Measurements from ENCODE around the gene NKX2-1. TPM values are rescaled to one million over a fixed set of nuclear protein-coding genes. Genes with fewer than 3 reads are reported as not detected.

Gene NKX2-1
- total RNA-seq, 1 donor from 2014 or later = not detected

DNA sequence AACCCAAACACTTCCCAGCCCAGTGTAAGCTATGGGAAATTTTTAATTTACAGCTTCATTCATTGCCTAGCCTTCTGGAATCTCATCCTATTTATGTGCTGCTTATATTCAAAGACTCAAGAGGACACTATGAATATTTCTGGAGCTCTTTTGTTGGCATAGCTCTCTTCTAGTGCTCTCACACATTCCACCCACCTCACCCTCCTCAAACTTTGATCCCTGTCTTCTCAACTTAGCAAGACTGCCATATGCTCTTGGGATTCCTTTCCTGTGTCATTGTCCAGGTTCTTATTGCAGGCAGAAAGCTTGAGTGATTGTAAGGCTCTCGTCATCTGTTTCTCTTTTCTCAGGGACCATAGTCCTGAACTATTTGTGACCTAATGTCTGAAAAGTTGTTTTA lies 18.0 kb upstream of the NKX2-1 start:
- Mint-ChIP-seq H3K4me1 (no peaks in the 10 kb centered on the region), H3K36me3 (no peaks in the 10 kb centered on the region), H3K27ac (no peak overlapping the region), H3K9me3 (peaks cover 23% of the 10 kb centered on the region), H3K4me3 (no peak overlapping the region), H3K27me3 (ENCODE audit: low read depth) (peaks cover 89% of the 10 kb centered on the region)
- TF ChIP-seq CTCF (IDR thresholded peaks at IDR 0.05; ENCODE audit: unreplicated experiment) = no peak
- no peak for DNase-seq (ENCODE audit: low spot score in 2 of 2, unreplicated experiment in 2 of 2)

DNA sequence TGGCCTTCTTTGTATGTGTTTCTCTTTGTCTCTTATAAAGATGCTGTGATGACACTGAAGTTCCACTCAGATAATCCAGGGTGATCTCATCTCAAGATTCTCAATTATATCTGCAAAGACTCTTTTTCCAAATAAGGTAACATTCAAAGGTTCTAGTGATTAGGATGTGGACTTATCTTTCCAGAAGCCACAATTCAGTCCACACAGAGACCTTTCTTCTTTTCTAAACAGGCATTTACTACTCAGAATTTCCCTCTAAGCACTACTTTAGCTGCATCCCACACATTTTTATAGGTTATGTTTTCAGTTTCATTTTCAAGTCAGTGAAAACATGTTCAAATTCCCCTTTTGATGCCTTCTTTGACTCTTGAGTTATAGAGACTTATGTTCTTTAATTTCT lies 9.0 kb upstream of the NKX2-1 start:
- no peak overlapping the region for H3K4me3 Mint-ChIP-seq
- no peaks in the 10 kb centered on the region for H3K4me1 Mint-ChIP-seq
- TF ChIP-seq CTCF (IDR thresholded peaks at IDR 0.05; ENCODE audit: unreplicated experiment) = no peak
- H3K27ac Mint-ChIP-seq = no peak overlapping the region
- no peak for DNase-seq (ENCODE audit: low spot score in 2 of 2, unreplicated experiment in 2 of 2)
- H3K36me3 Mint-ChIP-seq = no peaks in the 10 kb centered on the region
- peaks cover 99% of the 10 kb centered on the region for H3K27me3 Mint-ChIP-seq (ENCODE audit: low read depth)
- peaks cover 4% of the 10 kb centered on the region for H3K9me3 Mint-ChIP-seq

DNA sequence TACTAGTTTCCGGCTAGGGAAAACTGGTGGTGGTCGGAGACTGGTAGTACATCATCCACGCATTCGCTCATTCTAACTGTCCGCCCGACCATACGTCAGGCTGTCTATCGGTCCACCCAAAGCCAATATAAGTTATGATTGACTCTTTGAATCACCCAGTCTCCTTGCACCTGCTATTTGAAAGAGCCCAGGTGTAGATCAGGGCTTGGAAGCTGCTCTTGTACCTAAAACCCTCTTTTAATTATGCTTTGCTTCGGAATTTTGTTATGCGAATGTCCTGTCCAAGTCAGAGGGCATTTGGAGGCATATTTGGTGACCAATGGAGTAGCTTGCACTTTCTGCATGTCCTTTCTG lies 5.7 kb upstream of the NKX2-1 start:
- Mint-ChIP-seq H3K4me1 (peaks cover 3% of the 10 kb centered on the region), H3K27me3 (ENCODE audit: low read depth) (peaks cover 99% of the 10 kb centered on the region), H3K27ac (no peak overlapping the region), H3K9me3 (peaks cover 4% of the 10 kb centered on the region), H3K36me3 (no peaks in the 10 kb centered on the region), H3K4me3 (no peak overlapping the region)
- no peak for TF ChIP-seq CTCF (IDR thresholded peaks at IDR 0.05; ENCODE audit: unreplicated experiment)
- no peak for DNase-seq (ENCODE audit: low spot score in 2 of 2, unreplicated experiment in 2 of 2)

GRCh38 chr14:36524874-36525745 lies 5.1 kb upstream of the NKX2-1 start:
- Mint-ChIP-seq H3K36me3 (no peaks in the 10 kb centered on the region), H3K4me1 (peaks cover 3% of the 10 kb centered on the region), H3K27me3 (ENCODE audit: low read depth) (peaks cover 100% of the 10 kb centered on the region), H3K4me3 (no peak overlapping the region), H3K27ac (no peak overlapping the region), H3K9me3 (peaks cover 4% of the 10 kb centered on the region)
- TF ChIP-seq CTCF (IDR thresholded peaks at IDR 0.05; ENCODE audit: unreplicated experiment) = peak; percentile 74
- DNase-seq (ENCODE audit: low spot score in 2 of 2, unreplicated experiment in 2 of 2) = peak in 1 of 2 experiments; percentile 65

DNA sequence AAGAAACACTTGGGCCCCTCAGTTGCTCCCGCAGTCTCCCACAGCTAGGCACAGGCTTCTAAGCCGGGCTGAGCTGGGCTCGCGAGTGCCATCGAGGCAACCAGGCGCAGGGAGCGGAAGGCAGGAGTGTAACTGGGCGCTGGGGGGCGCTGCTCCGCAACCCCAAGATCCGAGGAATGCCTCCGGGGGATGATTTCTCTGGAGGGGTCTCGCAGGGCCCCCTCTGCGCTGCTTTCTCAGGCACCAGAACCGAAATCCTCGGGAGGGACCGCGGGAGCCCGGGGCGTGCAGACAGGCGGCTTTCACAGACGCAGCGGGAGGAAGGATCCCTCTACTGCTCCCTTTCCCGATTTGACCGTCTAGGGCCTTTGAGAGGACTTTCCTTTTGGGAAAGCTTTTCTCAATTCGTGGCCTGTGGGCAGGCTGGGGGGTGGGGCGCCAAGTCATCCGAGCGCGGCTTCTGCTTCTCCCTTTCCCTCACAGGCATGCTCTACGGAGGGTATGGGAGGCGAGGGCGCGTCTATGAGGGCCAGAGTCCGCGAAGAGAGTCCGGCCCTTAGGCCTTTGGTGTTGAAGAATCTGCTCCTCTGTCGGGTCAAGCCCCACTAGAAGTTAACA lies 4.3 kb upstream of the NKX2-1 start:
- no peaks in the 10 kb centered on the region for H3K36me3 Mint-ChIP-seq
- H3K4me1 Mint-ChIP-seq = peaks cover 5% of the 10 kb centered on the region
- TF ChIP-seq CTCF (IDR thresholded peaks at IDR 0.05; ENCODE audit: unreplicated experiment) = peak; percentile 24
- H3K4me3 Mint-ChIP-seq = no peak overlapping the region
- peaks cover under 1% of the 10 kb centered on the region for H3K9me3 Mint-ChIP-seq
- H3K27me3 Mint-ChIP-seq (ENCODE audit: low read depth) = peaks cover 100% of the 10 kb centered on the region
- DNase-seq (ENCODE audit: low spot score in 2 of 2, unreplicated experiment in 2 of 2) = no peak
- H3K27ac Mint-ChIP-seq = no peak overlapping the region

All from mesothelial cell of epicardium (in vitro differentiated cells).